HTR-8/SVneo (cell line): ENCODE results near the gene ATP8A2.
"Not testable (repeated sequence)": the region's sequence is repeated elsewhere in the genome, so short reads cannot be mapped to it uniquely, and the experiment has no call there.

ENCODE experiments used
- DNase-seq: peaks from one replicate; pipeline ENCODE4 v3.0.0; 2011; ENCODE audit warnings: low spot score, mixed read lengths; ENCODE audit not compliant: insufficient read length
- FAIRE-seq: peaks from 2 replicates; lab custom pipeline; 2011; peaks lifted over from hg19 to GRCh38; lab: Jason Lieb, UNC

Gene ATP8A2

GRCh38 chr13:26066492-26066891 lies 694.7 kb downstream of the ATP8A2 start:
- not testable (repeated sequence) for FAIRE-seq, DNase-seq

- DNase-seq (no peak), FAIRE-seq (no peak)
Measured at GRCh38 chr13:26067601-26068000, 695.8 kb downstream of the ATP8A2 start.

DNA sequence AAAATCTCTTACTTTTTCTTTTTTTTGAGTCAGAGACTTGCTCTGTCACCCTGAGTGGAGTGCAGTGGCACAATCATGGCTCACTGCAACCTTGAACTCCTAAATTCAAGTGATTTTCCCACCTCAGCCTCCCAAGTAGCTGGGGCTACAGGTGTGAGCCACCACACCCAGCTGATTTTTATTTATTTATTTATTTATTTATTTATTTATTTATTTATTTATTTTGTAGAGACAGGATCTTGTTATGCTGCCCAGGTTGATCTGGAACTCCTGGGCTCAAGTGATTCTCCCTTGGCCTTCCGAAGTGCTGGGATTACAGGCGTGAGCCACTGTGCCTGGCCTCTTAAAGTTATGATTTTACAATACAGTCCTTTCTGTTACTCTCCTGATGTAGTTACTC lies 696.6 kb downstream of the ATP8A2 start:
- DNase-seq, FAIRE-seq: not testable (repeated sequence)

DNA sequence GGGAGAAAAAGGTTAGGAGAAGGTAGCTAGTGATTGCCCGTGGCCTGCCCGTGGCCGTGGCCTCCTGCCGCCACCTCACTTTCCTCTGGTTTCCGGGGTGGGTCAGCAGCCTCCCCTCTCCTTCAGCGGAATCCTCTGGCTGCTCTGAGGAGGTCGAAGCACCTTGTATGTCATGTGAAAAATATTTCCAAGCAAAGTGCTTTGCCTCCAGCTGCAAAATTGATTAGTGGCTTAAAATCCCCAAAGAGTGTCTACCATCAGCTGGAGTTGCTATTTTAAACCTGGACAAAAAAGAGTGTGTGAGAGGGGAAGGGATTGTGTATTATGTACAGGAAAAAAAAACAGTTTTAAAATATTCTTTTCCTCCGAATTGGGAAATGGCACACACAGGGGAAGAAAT lies 697.9 kb downstream of the ATP8A2 start:
- not testable (repeated sequence) for DNase-seq, FAIRE-seq

GRCh38 chr13:26071691-26072090 lies 699.9 kb downstream of the ATP8A2 start:
- no peak for FAIRE-seq
- DNase-seq, result no peak

- FAIRE-seq, DNase-seq: not testable (repeated sequence)
Measured at GRCh38 chr13:26072335-26072734, 700.6 kb downstream of the ATP8A2 start.

DNA sequence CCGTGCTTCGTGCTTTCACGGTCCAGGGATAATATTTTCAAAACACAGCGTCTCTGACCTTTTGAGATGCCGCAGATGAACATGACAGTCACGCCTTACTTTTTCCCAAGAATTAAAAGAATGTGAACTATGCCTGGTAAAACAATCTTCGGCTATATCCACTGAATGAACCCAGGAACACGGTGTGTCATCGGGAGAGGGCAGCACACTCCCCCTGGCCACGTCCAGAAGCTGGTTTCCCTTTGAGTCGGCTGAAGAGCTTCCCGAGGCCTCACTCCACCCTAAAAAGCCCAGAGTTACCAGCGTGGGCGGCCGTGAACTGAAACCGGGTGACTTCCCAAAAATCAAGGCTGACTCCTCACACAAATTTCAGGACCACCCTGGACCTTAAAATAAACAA lies 702.9 kb downstream of the ATP8A2 start:
- DNase-seq (peak; percentile 19), FAIRE-seq (peak; percentile 71)
